AG09319 (cell line): ENCODE results near the gene TANC2.

Experiments used
- DNase-seq: peaks from one replicate; pipeline ENCODE4 v3.0.0-alpha.2; 2010; ENCODE audit warnings: low read depth; ENCODE audit errors: extremely low read depth
- CTCF ChIP-seq: IDR thresholded peaks from 2 replicates; pipeline ENCODE4 v1.5.1; 2011; ENCODE audit warnings: low read depth, mild to moderate bottlenecking, inconsistent platforms, low read length, moderate library complexity

The TANC2 gene

GRCh38 chr17:63001689-63002394 is 35.8 kb downstream of the TANC2 start:
- TF ChIP-seq CTCF = no peak
- DNase-seq = no peak

GRCh38 chr17:63002625-63003024 is 36.6 kb downstream of the TANC2 start:
- no peak for DNase-seq
- TF ChIP-seq CTCF = no peak

GRCh38 chr17:63015824-63016223 is 49.8 kb downstream of the TANC2 start:
- TF ChIP-seq CTCF = no peak
- DNase-seq = no peak
